GM12874 (cell line): ENCODE results near the gene LAMA4.

Experiments used
- TF ChIP-seq, protein P1 (sequence below): IDR thresholded peaks from 2 replicates; pipeline ENCODE4 v1.5.1; 2011; ENCODE audit warnings: low read depth, mild to moderate bottlenecking, control low read depth, low read length, moderate library complexity; ENCODE audit not compliant: insufficient read depth

Gene LAMA4

GRCh38 chr6:112283621-112284020 is 29.3 kb upstream of the LAMA4 start:
- TF ChIP-seq, protein P1, sequence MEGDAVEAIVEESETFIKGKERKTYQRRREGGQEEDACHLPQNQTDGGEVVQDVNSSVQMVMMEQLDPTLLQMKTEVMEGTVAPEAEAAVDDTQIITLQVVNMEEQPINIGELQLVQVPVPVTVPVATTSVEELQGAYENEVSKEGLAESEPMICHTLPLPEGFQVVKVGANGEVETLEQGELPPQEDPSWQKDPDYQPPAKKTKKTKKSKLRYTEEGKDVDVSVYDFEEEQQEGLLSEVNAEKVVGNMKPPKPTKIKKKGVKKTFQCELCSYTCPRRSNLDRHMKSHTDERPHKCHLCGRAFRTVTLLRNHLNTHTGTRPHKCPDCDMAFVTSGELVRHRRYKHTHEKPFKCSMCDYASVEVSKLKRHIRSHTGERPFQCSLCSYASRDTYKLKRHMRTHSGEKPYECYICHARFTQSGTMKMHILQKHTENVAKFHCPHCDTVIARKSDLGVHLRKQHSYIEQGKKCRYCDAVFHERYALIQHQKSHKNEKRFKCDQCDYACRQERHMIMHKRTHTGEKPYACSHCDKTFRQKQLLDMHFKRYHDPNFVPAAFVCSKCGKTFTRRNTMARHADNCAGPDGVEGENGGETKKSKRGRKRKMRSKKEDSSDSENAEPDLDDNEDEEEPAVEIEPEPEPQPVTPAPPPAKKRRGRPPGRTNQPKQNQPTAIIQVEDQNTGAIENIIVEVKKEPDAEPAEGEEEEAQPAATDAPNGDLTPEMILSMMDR, result no peak

DNA sequence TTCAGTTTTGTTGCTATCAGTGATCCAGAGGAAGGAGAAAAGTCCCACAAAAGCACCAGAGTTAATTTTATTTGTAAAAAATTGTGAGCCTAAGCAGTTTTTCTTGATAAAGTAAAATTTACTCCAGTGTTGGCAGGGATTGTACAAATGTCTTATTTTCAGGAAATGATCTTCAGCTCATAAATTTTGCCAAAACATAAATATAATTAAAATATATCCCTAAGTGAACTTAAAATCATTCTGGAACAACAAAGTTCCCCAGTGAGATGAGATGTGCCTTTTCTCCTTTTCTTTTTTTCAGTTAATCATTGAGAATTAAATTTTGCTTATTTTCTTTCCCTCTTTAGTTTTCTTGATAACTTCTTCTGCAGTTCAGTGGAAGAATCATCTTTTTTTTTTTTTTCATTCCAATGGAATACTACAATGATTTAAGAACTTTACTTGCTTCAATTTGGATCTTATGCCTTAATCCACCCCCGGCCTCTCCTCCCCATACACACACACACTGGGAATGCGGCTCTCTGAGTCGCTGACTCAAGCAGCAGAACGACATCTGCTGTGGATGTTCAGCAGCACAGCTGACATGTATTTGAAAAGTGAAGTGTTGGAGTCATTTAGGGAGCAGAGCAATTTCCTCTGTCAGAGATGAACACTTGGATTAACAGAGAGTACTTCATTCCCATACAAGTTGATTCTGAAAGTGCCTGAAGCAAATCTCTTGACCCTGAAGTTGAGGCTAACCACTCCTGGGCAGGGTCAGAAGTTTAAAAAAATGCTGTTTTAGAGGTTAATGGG is 27.7 kb upstream of the LAMA4 start:
- TF ChIP-seq, protein P1, result no peak

DNA sequence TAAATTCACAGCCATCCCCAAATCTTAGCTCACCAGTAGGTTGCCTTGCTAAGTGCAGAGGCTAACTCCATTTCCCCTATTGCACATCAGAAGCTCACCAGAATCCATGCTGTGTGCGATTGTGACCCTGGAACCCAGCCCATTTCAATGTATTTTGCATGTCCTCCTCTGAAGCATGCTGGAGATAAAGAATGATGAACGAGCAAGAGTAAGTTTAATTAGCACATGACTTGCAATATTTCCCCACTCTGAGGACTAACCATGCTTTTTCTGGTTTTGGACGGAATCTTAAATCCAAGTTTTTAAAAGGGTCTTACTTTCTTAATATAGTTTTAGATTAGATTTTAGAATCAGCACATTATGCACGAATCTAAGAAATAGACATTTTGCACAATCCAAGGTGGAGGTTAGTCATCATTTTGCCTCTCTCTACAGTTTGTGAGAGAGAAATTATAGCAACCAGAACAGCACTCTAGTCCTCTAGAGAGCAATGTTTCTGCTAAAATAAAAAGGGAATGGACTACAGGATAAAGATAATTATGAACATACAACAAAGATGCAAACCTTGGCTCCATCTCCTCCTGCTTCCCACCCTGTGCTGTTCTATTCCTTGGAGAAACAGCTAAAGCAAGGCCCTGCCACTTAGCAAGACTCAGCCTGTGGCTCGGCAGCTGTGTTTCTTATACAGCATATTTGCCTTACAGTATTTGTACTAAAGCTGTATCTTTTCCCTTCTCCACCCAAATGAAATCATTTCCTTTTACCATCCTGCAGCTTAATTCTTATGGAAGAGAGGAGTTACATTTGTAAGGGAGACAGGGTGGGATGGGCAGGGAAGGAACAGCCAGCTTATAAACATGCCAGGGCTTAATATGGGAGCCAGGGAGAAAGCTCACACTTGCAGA is 24.9 kb upstream of the LAMA4 start:
- TF ChIP-seq, protein P1, result no peak

DNA sequence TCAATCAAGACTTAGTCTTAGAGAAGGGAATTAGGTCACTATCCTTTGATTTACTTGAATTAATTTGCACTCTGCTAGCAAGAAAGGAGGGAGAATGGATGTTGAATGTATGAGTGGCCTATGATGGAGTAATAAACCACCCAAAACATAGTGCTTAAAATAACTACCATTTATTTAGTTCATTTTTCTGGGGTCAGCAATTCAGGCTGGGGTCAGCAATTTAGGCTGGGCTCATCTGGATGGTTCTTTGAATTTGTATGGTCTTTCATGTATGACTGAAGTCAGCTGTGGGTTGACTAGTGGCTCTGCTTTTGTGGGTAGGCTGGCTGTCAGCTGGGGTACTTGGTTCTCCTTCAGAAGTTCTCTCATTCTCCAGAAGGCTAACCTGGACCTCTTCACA is 21.0 kb upstream of the LAMA4 start:
- TF ChIP-seq, protein P1, result no peak

DNA sequence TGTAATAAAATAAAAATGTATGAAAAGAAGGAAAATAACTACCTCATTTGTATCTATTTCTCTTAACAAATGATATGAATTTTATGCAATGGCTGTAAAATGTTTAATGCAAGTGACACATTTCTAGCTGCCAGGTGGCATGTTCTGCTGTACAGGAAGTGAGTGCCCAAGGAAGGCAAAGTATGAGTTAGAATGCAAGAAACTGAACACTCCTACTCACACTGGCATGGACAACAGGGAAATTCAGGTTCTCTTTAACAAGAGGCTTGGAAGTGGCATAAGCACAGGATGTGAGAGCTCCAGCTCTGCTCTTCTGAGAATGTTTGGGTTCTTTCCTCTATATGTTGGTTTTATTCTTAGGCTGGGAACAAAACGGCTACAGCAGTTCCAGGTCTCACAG is 20.4 kb upstream of the LAMA4 start:
- TF ChIP-seq, protein P1, result no peak

GRCh38 chr6:112272799-112273198 is 18.4 kb upstream of the LAMA4 start:
- TF ChIP-seq, protein P1, result no peak

- TF ChIP-seq, protein P1, result no peak
Measured at GRCh38 chr6:112270756-112271155, 16.4 kb upstream of the LAMA4 start.
